Fibroblast of mammary gland (primary cell): ENCODE measurements around the gene PMF1.
A peak's percentile ranks its signal among the peaks of the same experiment; 100 is the strongest.

Experiments used
- DNase-seq: peaks from one replicate; pipeline ENCODE4 v3.0.0-alpha.2; 2010; ENCODE audit warnings: low read depth
- H3K4me3 ChIP-seq: 2 replicates; pipeline ENCODE4 v1.5.1; 2011; ENCODE audit warnings: low read depth, mild to moderate bottlenecking, low read length, moderate library complexity; ENCODE audit not compliant: control insufficient read depth
- CTCF ChIP-seq: conservative IDR thresholded peaks from 2 replicates; pipeline ENCODE4 v1.5.1; 2011; ENCODE audit warnings: low read depth, low read length, inconsistent platforms; ENCODE audit not compliant: control insufficient read depth, insufficient read depth

Gene PMF1

GRCh38 chr1:156229809-156230472 is 17.1 kb downstream of the PMF1 start:
- no peak overlapping the region for H3K4me3 ChIP-seq
- no peak for TF ChIP-seq CTCF
- DNase-seq: no peak

DNA sequence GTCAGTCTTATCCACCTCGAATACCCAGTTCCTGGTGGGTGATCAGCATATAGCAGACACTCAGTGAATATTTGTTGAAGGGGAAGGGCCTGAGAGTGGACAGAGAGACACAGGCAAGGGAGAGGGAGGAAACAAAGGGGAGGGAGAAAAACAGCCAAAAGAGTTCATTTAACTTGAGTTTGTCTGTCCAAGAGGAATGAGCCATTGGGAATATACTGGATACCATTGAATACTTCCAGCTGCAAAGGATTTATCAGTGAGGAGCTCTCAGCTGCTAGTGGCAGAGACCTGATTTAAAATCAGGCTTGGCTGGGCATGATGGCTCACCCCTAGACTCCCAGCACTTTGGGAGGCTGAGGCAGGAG is 17.6 kb downstream of the PMF1 start:
- no peak for TF ChIP-seq CTCF
- DNase-seq: no peak
- H3K4me3 ChIP-seq: no peak overlapping the region

DNA sequence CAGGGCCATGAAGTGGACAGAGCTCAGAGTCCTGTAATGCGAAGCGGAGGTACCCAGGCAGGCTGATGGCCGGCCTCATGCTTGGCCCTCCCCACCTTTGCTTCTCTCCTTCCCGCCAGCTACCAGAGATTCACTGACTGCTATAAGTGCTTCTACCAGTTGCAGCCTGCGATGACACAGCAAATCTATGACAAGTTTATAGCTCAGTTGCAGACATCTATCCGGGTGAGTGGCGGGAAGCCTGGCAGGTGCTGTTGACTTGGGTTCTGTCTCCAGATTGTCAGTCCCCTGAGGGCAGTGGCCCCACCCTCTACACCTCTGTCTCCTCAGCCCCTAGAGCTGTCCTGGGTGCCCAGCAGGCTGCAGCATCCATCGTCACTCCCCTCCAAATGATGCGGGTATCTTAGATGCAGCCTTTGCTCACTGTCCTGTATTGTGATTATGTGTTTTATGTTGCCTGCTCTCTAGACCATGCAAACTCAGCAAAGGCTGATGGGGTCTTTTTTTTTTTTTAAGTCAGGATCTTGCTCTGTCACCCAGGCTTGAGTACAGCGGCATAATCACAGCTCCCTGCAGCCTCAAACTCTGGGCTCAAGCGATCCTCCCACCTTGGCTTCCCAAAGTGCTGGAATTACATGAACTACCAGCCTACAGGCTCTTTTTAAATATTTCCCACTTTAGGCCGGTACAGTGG is 19.5 kb downstream of the PMF1 start:
- DNase-seq: no peak
- no peak overlapping the region for H3K4me3 ChIP-seq
- no peak for TF ChIP-seq CTCF

DNA sequence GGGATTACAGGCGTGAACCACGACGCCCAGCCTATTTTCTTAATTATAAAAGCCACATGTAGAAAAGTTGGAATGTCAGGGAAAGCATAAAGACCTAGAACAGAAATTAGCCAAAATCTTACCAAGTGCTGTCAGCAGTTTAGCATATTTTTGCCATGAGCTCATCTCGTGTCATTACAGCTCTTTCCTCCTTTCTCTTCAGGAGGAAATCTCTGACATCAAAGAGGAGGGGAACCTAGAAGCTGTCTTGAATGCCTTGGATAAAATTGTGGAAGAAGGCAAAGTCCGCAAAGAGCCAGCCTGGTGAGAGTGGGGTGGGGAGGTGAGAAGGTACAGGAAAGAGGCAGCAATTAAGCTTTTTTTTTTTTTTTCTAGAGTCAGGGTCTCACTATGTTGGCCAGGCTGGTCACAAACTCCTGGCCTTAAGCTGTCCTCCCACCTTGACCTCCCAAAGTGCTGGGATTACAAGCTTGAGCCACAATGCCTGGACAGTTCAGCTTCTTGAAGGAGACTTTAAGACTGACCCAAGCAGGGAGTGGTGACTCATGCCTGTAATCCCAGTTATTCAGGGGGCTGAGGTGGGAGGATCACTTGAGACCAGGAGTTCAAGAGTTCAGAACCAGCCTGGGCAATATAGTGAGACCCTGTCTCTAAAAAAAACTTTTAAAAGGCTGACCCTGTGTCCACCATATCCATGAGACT is 20.8 kb downstream of the PMF1 start:
- peak; percentile 78 for DNase-seq
- no peak overlapping the region for H3K4me3 ChIP-seq
- no peak for TF ChIP-seq CTCF

- no peak overlapping the region for H3K4me3 ChIP-seq
- DNase-seq: no peak
- no peak for TF ChIP-seq CTCF
Measured at GRCh38 chr1:156236164-156236563, 23.4 kb downstream of the PMF1 start.

GRCh38 chr1:156238248-156238647 is 25.4 kb downstream of the PMF1 start:
- no peak overlapping the region for H3K4me3 ChIP-seq
- no peak for TF ChIP-seq CTCF
- DNase-seq: no peak
